ENCODE measurements around the gene SCNN1G. TPM values are rescaled to one million over a fixed set of nuclear protein-coding genes. Genes with fewer than 3 reads are reported as not detected.

SCNN1G gene
- total RNA-seq, 2 donors from 2014 or later = not detected

- DNase-seq = no peak
- Mint-ChIP-seq H3K4me1 (peaks cover 2% of the 10 kb centered on the region), H3K4me3 (no peak overlapping the region), H3K27ac (no peak overlapping the region), H3K27me3 (peaks cover 72% of the 10 kb centered on the region), H3K36me3 (ENCODE audit: low read depth) (peaks cover 4% of the 10 kb centered on the region)
- no peaks in the 10 kb centered on the region for H3K9me3 ChIP-seq (ENCODE audit: control insufficient read depth, low read length, poor library complexity, severe bottlenecking)
- no peak for ATAC-seq
These were observed 6.4 kb downstream of the SCNN1G start for GRCh38 chr16:23188911-23189310.

GRCh38 chr16:23194497-23195221 lies 12.1 kb downstream of the SCNN1G start:
- peaks cover 4% of the 10 kb centered on the region for H3K36me3 Mint-ChIP-seq (ENCODE audit: low read depth)

DNA sequence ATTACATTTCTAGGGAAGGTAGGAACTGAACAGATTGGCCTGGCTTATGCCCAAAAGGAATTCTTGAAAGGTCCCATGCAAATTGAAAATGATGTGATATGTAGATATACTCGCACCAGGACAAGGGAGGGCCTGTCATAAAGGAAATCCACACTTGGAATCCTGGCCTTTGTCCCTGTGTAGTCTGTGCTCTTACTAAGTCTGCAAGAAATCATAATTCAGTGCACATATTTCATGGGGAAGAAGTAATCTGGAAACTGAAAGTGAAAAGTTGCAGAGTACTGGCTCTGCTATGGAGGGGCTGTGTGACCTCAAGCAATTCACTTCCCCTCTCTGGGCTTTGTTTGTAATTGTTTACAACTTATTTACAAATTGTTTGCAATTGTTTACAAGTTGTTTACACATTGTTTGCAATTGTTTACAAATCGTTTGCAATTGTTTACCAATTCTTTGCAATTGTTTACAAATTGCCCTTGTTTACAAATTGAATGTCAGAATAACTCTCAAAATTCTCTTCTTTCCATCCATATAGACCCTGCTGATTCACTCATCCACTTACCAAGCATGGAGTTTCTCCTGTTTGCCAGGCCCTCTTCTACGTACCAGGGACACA lies 12.9 kb downstream of the SCNN1G start:
- peaks cover 4% of the 10 kb centered on the region for H3K36me3 Mint-ChIP-seq (ENCODE audit: low read depth)
- H3K9me3 ChIP-seq (ENCODE audit: control insufficient read depth, low read length, poor library complexity, severe bottlenecking) = no peaks in the 10 kb centered on the region
- ATAC-seq (no peak), DNase-seq (no peak)
- H3K27me3 Mint-ChIP-seq = peaks cover 74% of the 10 kb centered on the region
- H3K4me3 Mint-ChIP-seq = no peak overlapping the region
- H3K27ac Mint-ChIP-seq = no peak overlapping the region
- no peaks in the 10 kb centered on the region for H3K4me1 Mint-ChIP-seq

More at GRCh38 chr16:23194497-23195221, 12.1 kb downstream of the SCNN1G start:
- no peak overlapping the region for H3K4me3 Mint-ChIP-seq
- no peak for ATAC-seq
- no peaks in the 10 kb centered on the region for H3K9me3 ChIP-seq (ENCODE audit: control insufficient read depth, low read length, poor library complexity, severe bottlenecking)
- H3K4me1 Mint-ChIP-seq = no peaks in the 10 kb centered on the region
- H3K27me3 Mint-ChIP-seq = peaks cover 69% of the 10 kb centered on the region
- H3K27ac Mint-ChIP-seq = no peak overlapping the region
- DNase-seq = no peak

GRCh38 chr16:23196539-23196938 lies 14.0 kb downstream of the SCNN1G start:
- ATAC-seq = no peak
- Mint-ChIP-seq H3K27me3 (peaks cover 75% of the 10 kb centered on the region), H3K4me3 (no peak overlapping the region), H3K4me1 (no peaks in the 10 kb centered on the region), H3K27ac (no peak overlapping the region), H3K36me3 (ENCODE audit: low read depth) (peaks cover 6% of the 10 kb centered on the region)
- no peaks in the 10 kb centered on the region for H3K9me3 ChIP-seq (ENCODE audit: control insufficient read depth, low read length, poor library complexity, severe bottlenecking)
- DNase-seq = no peak

DNA sequence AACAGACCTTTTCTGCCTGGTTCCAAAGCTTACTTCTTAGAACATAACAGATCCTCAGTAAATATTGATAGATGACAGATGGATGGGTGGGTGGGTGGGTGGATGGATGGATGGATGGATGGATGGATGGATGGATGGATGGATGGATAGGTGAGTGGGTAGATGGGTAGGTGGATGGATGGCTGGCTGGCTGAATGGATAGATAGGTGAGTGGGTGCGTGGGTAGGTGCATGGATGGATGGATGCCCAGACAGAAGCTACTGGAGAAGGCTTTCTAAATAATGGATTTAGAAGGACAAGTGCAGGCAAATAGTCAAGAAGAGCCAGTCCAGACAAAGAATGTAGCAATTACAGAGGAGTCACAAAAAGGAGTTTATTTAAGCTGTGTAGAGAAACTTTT lies 19.6 kb downstream of the SCNN1G start:
- no peak for DNase-seq
- peaks cover 53% of the 10 kb centered on the region for H3K27me3 Mint-ChIP-seq
- no peak for ATAC-seq
- no peak overlapping the region for H3K27ac Mint-ChIP-seq
- no peak overlapping the region for H3K4me3 Mint-ChIP-seq
- peaks cover 4% of the 10 kb centered on the region for H3K36me3 Mint-ChIP-seq (ENCODE audit: low read depth)
- H3K9me3 ChIP-seq (ENCODE audit: control insufficient read depth, low read length, poor library complexity, severe bottlenecking) = no peaks in the 10 kb centered on the region
- no peaks in the 10 kb centered on the region for H3K4me1 Mint-ChIP-seq

GRCh38 chr16:23206986-23207385 lies 24.4 kb downstream of the SCNN1G start:
- peaks cover 2% of the 10 kb centered on the region for H3K36me3 Mint-ChIP-seq (ENCODE audit: low read depth)
- no peaks in the 10 kb centered on the region for H3K4me1 Mint-ChIP-seq
- H3K27ac Mint-ChIP-seq = no peak overlapping the region
- no peak overlapping the region for H3K4me3 Mint-ChIP-seq
- DNase-seq (no peak), ATAC-seq (no peak)
- no peaks in the 10 kb centered on the region for H3K9me3 ChIP-seq (ENCODE audit: control insufficient read depth, low read length, poor library complexity, severe bottlenecking)
- peaks cover 30% of the 10 kb centered on the region for H3K27me3 Mint-ChIP-seq

GRCh38 chr16:23207485-23207884 lies 24.9 kb downstream of the SCNN1G start:
- no peaks in the 10 kb centered on the region for H3K4me1 Mint-ChIP-seq
- no peaks in the 10 kb centered on the region for H3K36me3 Mint-ChIP-seq (ENCODE audit: low read depth)
- ATAC-seq = no peak
- H3K27ac Mint-ChIP-seq = no peak overlapping the region
- peaks cover 25% of the 10 kb centered on the region for H3K27me3 Mint-ChIP-seq
- no peaks in the 10 kb centered on the region for H3K9me3 ChIP-seq (ENCODE audit: control insufficient read depth, low read length, poor library complexity, severe bottlenecking)
- no peak for DNase-seq
- no peak overlapping the region for H3K4me3 Mint-ChIP-seq

DNA sequence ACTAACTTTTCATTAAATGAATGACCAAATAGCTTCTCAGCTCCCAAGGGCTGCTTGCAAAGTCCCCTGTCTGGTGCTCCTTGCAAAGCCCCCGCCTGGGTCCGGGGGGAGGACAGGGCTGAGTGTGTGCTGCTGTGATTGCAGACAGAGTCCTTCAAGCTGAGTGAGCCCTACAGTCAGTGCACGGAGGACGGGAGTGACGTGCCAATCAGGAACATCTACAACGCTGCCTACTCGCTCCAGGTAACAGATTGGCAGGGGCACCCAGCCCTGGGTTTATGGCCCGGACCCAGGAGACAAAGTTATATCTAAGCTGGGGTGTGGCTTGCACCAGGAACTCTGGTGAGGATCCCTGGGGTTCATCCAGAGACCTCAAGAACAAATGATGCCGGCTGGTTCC lies 27.1 kb downstream of the SCNN1G start:
- no peak for DNase-seq

DNA sequence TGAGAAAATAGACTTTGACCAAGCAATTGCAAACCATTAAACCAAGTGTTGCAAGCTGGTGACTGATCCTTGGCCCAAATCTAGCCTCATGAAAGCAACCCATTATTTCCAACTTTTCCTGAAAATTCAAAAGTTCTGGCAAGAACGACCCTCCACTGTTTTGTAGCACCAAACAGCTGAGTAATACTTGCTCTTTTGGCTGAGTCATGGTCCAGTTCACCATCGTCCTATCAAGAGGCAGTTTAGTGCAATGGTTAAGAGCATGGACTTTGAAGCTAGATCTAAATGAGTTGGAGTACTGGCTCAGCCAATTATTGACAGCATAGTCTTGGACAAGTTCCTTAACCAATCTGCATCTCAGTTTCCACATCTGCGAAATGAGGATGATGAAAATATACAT lies 31.3 kb downstream of the SCNN1G start:
- DNase-seq = no peak
- no peak for ATAC-seq
- no peak overlapping the region for H3K27ac Mint-ChIP-seq
- H3K27me3 Mint-ChIP-seq = peaks cover 40% of the 10 kb centered on the region
- no peaks in the 10 kb centered on the region for H3K9me3 ChIP-seq (ENCODE audit: control insufficient read depth, low read length, poor library complexity, severe bottlenecking)
- no peaks in the 10 kb centered on the region for H3K4me1 Mint-ChIP-seq
- H3K36me3 Mint-ChIP-seq (ENCODE audit: low read depth) = no peaks in the 10 kb centered on the region
- peak overlapping the region; percentile 22 for H3K4me3 Mint-ChIP-seq

More for the DNA sequence above, 27.1 kb downstream of the SCNN1G start:
- Mint-ChIP-seq H3K27me3 (peaks cover 36% of the 10 kb centered on the region), H3K4me1 (no peaks in the 10 kb centered on the region), H3K36me3 (ENCODE audit: low read depth) (no peaks in the 10 kb centered on the region), H3K27ac (no peak overlapping the region), H3K4me3 (no peak overlapping the region)
- H3K9me3 ChIP-seq (ENCODE audit: control insufficient read depth, low read length, poor library complexity, severe bottlenecking) = no peaks in the 10 kb centered on the region
- no peak for ATAC-seq

DNA sequence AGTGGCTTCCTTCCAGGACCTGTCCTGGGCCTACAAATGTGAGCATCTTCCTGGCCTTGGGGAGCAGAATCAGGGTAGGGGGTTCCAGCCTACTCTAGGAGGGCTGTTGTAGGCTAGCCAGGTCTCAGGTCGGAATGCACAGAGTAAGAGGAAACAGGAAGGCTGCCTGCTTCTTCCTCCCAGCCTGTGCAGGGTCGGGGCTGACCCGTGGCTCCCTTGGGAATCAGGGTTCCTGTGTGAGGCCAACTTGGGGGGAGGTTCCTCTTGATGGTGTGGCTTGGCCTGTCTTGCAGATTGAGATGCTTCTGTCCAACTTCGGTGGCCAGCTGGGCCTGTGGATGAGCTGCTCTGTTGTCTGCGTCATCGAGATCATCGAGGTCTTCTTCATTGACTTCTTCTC lies 32.3 kb downstream of the SCNN1G start:
- H3K9me3 ChIP-seq (ENCODE audit: control insufficient read depth, low read length, poor library complexity, severe bottlenecking) = no peaks in the 10 kb centered on the region
- H3K4me1 Mint-ChIP-seq = no peaks in the 10 kb centered on the region
- ATAC-seq (no peak), DNase-seq (no peak)
- H3K27me3 Mint-ChIP-seq = peaks cover 38% of the 10 kb centered on the region
- H3K27ac Mint-ChIP-seq = no peak overlapping the region
- H3K4me3 Mint-ChIP-seq = no peak overlapping the region
- no peaks in the 10 kb centered on the region for H3K36me3 Mint-ChIP-seq (ENCODE audit: low read depth)

- Mint-ChIP-seq H3K27me3 (peaks cover 44% of the 10 kb centered on the region), H3K4me3 (no peak overlapping the region), H3K27ac (no peak overlapping the region), H3K4me1 (no peaks in the 10 kb centered on the region), H3K36me3 (ENCODE audit: low read depth) (no peaks in the 10 kb centered on the region)
- DNase-seq (no peak), ATAC-seq (no peak)
- H3K9me3 ChIP-seq (ENCODE audit: control insufficient read depth, low read length, poor library complexity, severe bottlenecking) = no peaks in the 10 kb centered on the region
These were observed 32.9 kb downstream of the SCNN1G start for GRCh38 chr16:23215435-23215834.

DNA sequence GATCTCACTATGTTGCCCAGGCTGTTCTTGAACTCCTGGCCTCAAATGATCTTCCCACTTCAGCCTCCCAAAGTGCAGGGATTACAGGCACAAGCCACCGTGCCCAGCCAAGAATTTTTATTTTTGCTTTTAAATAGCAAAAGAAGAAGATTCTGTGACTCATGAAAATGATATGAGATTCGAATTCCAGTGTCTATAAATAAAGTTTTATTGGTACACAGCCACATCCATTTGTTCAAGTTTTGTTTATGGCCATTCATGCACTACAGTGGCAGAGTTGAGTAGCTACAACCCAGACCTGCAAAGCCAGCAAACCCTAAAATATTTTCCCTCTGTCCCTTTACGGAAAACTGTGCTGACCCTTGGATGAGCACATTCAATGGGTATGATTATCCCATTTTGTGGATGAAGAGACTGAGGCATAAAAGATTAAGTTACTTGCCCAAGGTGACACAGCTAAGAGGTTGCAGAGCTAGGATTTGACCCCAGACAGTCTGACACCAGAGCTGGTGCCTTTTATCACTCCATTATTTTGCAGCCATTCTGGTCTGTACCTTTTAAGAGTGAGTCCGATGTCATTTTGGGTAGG lies 34.2 kb downstream of the SCNN1G start:
- no peaks in the 10 kb centered on the region for H3K9me3 ChIP-seq (ENCODE audit: control insufficient read depth, low read length, poor library complexity, severe bottlenecking)
- Mint-ChIP-seq H3K27ac (no peak overlapping the region), H3K4me3 (no peak overlapping the region), H3K4me1 (no peaks in the 10 kb centered on the region), H3K36me3 (ENCODE audit: low read depth) (no peaks in the 10 kb centered on the region), H3K27me3 (peaks cover 50% of the 10 kb centered on the region)
- DNase-seq = no peak
- no peak for ATAC-seq

GRCh38 chr16:23217646-23218045 lies 35.1 kb downstream of the SCNN1G start:
- no peak overlapping the region for H3K4me3 Mint-ChIP-seq
- H3K27ac Mint-ChIP-seq = no peak overlapping the region
- ATAC-seq = no peak
- DNase-seq = no peak
- peaks cover 50% of the 10 kb centered on the region for H3K27me3 Mint-ChIP-seq
- no peaks in the 10 kb centered on the region for H3K36me3 Mint-ChIP-seq (ENCODE audit: low read depth)
- no peaks in the 10 kb centered on the region for H3K4me1 Mint-ChIP-seq
- no peaks in the 10 kb centered on the region for H3K9me3 ChIP-seq (ENCODE audit: control insufficient read depth, low read length, poor library complexity, severe bottlenecking)

- no peaks in the 10 kb centered on the region for H3K9me3 ChIP-seq (ENCODE audit: control insufficient read depth, low read length, poor library complexity, severe bottlenecking)
- no peak for DNase-seq
- H3K36me3 Mint-ChIP-seq (ENCODE audit: low read depth) = no peaks in the 10 kb centered on the region
- H3K27me3 Mint-ChIP-seq = peaks cover 28% of the 10 kb centered on the region
- no peak for ATAC-seq
- H3K4me3 Mint-ChIP-seq = no peak overlapping the region
- no peaks in the 10 kb centered on the region for H3K4me1 Mint-ChIP-seq
- H3K27ac Mint-ChIP-seq = no peak overlapping the region
These were observed 40.4 kb downstream of the SCNN1G start for GRCh38 chr16:23222929-23223328.
